NCI-H146 treated with DMSO at 0.1 percent for 48 hours (cell line): Measurements from ENCODE around the gene ADCK2.
"Not testable (repeated sequence)": the region's sequence is repeated elsewhere in the genome, so short reads cannot be mapped to it uniquely, and the experiment has no call there.

ENCODE experiments used
- DNase-seq: peaks from one replicate; lab custom pipeline; 2025; ENCODE audit not compliant: unreplicated experiment; lab: John Stamatoyannopoulos, UW

Gene ADCK2

GRCh38 chr7:140738280-140738679 is 65.5 kb downstream of the ADCK2 start:
- no peak for DNase-seq

GRCh38 chr7:140743255-140743654 is 70.5 kb downstream of the ADCK2 start:
- not testable (repeated sequence) for DNase-seq

GRCh38 chr7:140744005-140744404 is 71.3 kb downstream of the ADCK2 start:
- no peak for DNase-seq
